K562 (cell line): Measurements from ENCODE around the gene MZB1. TPM values are rescaled to one million over a fixed set of nuclear protein-coding genes. Genes with fewer than 3 reads are reported as not detected.

Experiments used
- CBFA2T2 ChIP-seq: fragments of 450-650 bp; conservative IDR thresholded peaks from 2 replicates; pipeline ENCODE4 v1.6.1; 2017; ENCODE audit warnings: mild to moderate bottlenecking
- CREB5 ChIP-seq: fragments of 250-450 bp; sonication (Bioruptor Pico); IDR thresholded peaks from 2 replicates; pipeline ENCODE4 v1.5.0; 2020; ENCODE audit warnings: mild to moderate bottlenecking
- DIDO1 ChIP-seq: fragments of 450-650 bp; IDR thresholded peaks from 2 replicates; pipeline ENCODE4 v1.6.1; 2016; ENCODE audit warnings: low read depth, missing biosample characterization, missing genetic modification characterization
- GATA2 ChIP-seq: sonication (generic); formaldehyde crosslinking; IDR thresholded peaks from 2 replicates; pipeline ENCODE4 v1.4.0; 2020; ENCODE audit warnings: mild to moderate bottlenecking, missing genetic modification reagents
- HINFP ChIP-seq: fragments of 450-650 bp; conservative IDR thresholded peaks from 2 replicates; pipeline ENCODE4 v1.6.1; 2016; ENCODE audit warnings: missing genetic modification characterization, low read depth, mild to moderate bottlenecking, control low read depth, missing compliant biosample characterization
- HOXB6 ChIP-seq: fragments of 250-450 bp; sonication (Bioruptor Pico); IDR thresholded peaks from 2 replicates; pipeline ENCODE4 v1.5.1; 2022; ENCODE audit warnings: mild to moderate bottlenecking, borderline replicate concordance
- ILF3 ChIP-seq: fragments of 450-650 bp; IDR thresholded peaks from 2 replicates; pipeline ENCODE4 v1.6.1; 2018; ENCODE audit warnings: antibody characterized with exemption, mild to moderate bottlenecking, moderate library complexity, borderline replicate concordance
- MITF ChIP-seq: IDR thresholded peaks from 2 replicates; pipeline ENCODE4 v1.6.1; 2014; ENCODE audit warnings: antibody characterized with exemption
- MNT ChIP-seq, 2 experiments: fragments of 450-650 bp; conservative IDR thresholded peaks; 2 replicates each; pipeline ENCODE4 v1.6.1; 2017; ENCODE audit warnings: mild to moderate bottlenecking in 2 of 2, moderate library complexity in 2 of 2
- NFXL1 ChIP-seq: fragments of 450-650 bp; formaldehyde crosslinking; IDR thresholded peaks from 2 replicates; pipeline ENCODE4 v1.4.0; 2021; ENCODE audit warnings: mild to moderate bottlenecking
- PRDM10 ChIP-seq: fragments of 450-650 bp; IDR thresholded peaks from 2 replicates; pipeline ENCODE4 v1.6.1; 2018; ENCODE audit not compliant: partially characterized antibody
- RB1 ChIP-seq: fragments of 450-650 bp; IDR thresholded peaks from 2 replicates; pipeline ENCODE4 v1.6.1; 2017; ENCODE audit warnings: low read depth, mild to moderate bottlenecking
- RBM17 ChIP-seq: fragments of 200-400 bp; formaldehyde crosslinking; IDR thresholded peaks from 2 replicates; pipeline ENCODE4 v1.6.1; 2017; ENCODE audit warnings: low read depth, mild to moderate bottlenecking, low read length, borderline replicate concordance
- SUPT5H ChIP-seq: fragments of 450-650 bp; IDR thresholded peaks from 2 replicates; pipeline ENCODE4 v1.6.1; 2016
- polyA plus RNA-seq, 8 experiments: library from polyadenylated mRNA; depleted of rRNA in 4 of 8; stranded (reverse) in 5 of 8; unstranded in 3 of 8; fragments of >200 nt; fragmentation: Nextera tagmentation in 2 of 8; fragmentation: Illumina TruSeq in 1 of 8; extraction: Ambion mirVana in 2 of 8; extraction: Trizol in 1 of 8; gene quantifications; 2 replicates each; pipeline versions ENCODE4 v1.2.1 to v1.2.3, GENCODE V29; 2011 to 2014; ENCODE audit warnings: inconsistent platforms in 1 of 8, missing spikeins in 1 of 8
- total RNA-seq, 7 experiments: library from RNA; depleted of rRNA in 6 of 7; stranded (reverse); fragments of >200 nt in 6 of 7; fragmentation: Illumina TruSeq in 2 of 7; extraction: Trizol in 2 of 7; gene quantifications; 2 replicates each; pipeline versions ENCODE4 v1.2.1 to v1.2.3, GENCODE V29; 2011 to 2021; ENCODE audit warnings: low replicate concordance in 1 of 7

Gene MZB1
- total and polyA plus RNA-seq, 9 of the 15 experiments (the other 6 are each of a cell fraction or from before 2014, with no cell fraction given): 0.13 to 0.31 TPM; not detected in 7

- TF ChIP-seq ILF3: no peak
- TF ChIP-seq CREB5 (CRISPR knock-in tag): no peak
- peak; percentile 74; the same call in 1 of the 2 replicates for TF ChIP-seq DIDO1 (tag)
- no peak for TF ChIP-seq HOXB6 (CRISPR knock-in tag)
- TF ChIP-seq HINFP (tag): 0 out of 2 replicates have a peak, but pooled peaks have one; percentile 30
- no peak for TF ChIP-seq RBM17
- no peak for TF ChIP-seq MITF
- TF ChIP-seq SUPT5H: peak; percentile 57; the same call in 1 of the 2 replicates
- peak; percentile 22; the same call in 1 of the 2 replicates for TF ChIP-seq CBFA2T2
- peak; percentile 79 for TF ChIP-seq PRDM10
- TF ChIP-seq MNT (conservative IDR thresholded peaks at IDR 0.05): peak in 1 of 2 experiments; percentile 70; a peak in 3 of 4 replicates
- peak; percentile 69 for TF ChIP-seq GATA2
- no peak for TF ChIP-seq NFXL1 (CRISPR knock-in tag)
- TF ChIP-seq RB1: peak; percentile 14; the same call in 1 of the 2 replicates
Measured at GRCh38 chr5:139439013-139439903, 49.5 kb upstream of the MZB1 start, which contains the start of gene DNAJC18 (continued).
